MCF 10A (cell line): ENCODE measurements around the gene DEPDC1. TPM values are rescaled to one million over a fixed set of nuclear protein-coding genes. Genes with fewer than 3 reads are reported as not detected.

Experiments
- BruUV-seq: library from RNA; stranded (reverse); fragments of 400-500 nt; replicated peaks from 2 replicates; lab custom pipeline; 2021; lab: Mats Ljungman, UMichigan
- CTCF ChIA-PET: fragments of 300-600 bp; sonication (Branson Sonifier 250); formaldehyde crosslinking; extraction: SDS; loops from one replicate; lab custom pipeline; 2021; ENCODE audit warnings: antibody characterized with exemption, inconsistent platforms; lab: Yijun Ruan, JAX
- POLR2A ChIA-PET: fragments of 300-600, 350-650 bp; sonication (Branson Sonifier 250); formaldehyde crosslinking; extraction: SDS; loops from one replicate; lab custom pipeline; 2020; ENCODE audit warnings: antibody characterized with exemption, inconsistent platforms; lab: Yijun Ruan, JAX
- DNase-seq: peaks from one replicate; pipeline ENCODE4 v3.0.0-alpha.2; 2018; ENCODE audit not compliant: unreplicated experiment
- H3K27ac Mint-ChIP-seq: one replicate; pipeline ENCODE4 v1.8.0; 2022; ENCODE audit warnings: mild to moderate bottlenecking, low read depth, mixed read lengths; ENCODE audit not compliant: unreplicated experiment
- H3K27me3 Mint-ChIP-seq: one replicate; pipeline ENCODE4 v1.8.0; 2022; ENCODE audit warnings: mixed read lengths; ENCODE audit not compliant: insufficient read depth, unreplicated experiment
- H3K36me3 Mint-ChIP-seq: one replicate; pipeline ENCODE4 v1.8.0; 2022; ENCODE audit warnings: mild to moderate bottlenecking, moderate library complexity, mixed read lengths; ENCODE audit not compliant: insufficient read depth, unreplicated experiment
- H3K4me1 Mint-ChIP-seq: one replicate; pipeline ENCODE4 v1.8.0; 2022; ENCODE audit warnings: mixed read lengths; ENCODE audit not compliant: insufficient read depth, unreplicated experiment
- H3K4me3 Mint-ChIP-seq: one replicate; pipeline ENCODE4 v1.8.0; 2022; ENCODE audit warnings: mild to moderate bottlenecking, moderate library complexity, mixed read lengths; ENCODE audit not compliant: unreplicated experiment
- H3K9me3 Mint-ChIP-seq: one replicate; pipeline ENCODE4 v1.8.0; 2022; ENCODE audit warnings: mixed read lengths; ENCODE audit not compliant: unreplicated experiment
- CTCF ChIP-seq: fragments of 200-600 bp; IDR thresholded peaks from one replicate; pipeline ENCODE4 v1.8.0; 2022; ENCODE audit warnings: antibody characterized with exemption, mild to moderate bottlenecking; ENCODE audit not compliant: unreplicated experiment
- intact Hi-C: fragments of 100-400 bp; cut with micrococcal nuclease; formaldehyde crosslinking; loops from 2 replicates; pipeline ENCODE4 v1.14.1; 2022
- total RNA-seq: library from RNA; stranded (reverse); gene quantifications from 2 replicates; pipeline ENCODE4 v1.2.3, GENCODE V29; 2022

DEPDC1 gene
- total RNA-seq, 1 experiment from 2014 or later: 26.8 TPM

- ChIA-PET CTCF (interaction anchor here (0.6 to 5.8 kb wide), 29 partner anchors 9 to 1276 kb away, joined by 3 to 63 read pairs (median 3); no protein-coding TSS in a partner anchor), POLR2A (interaction anchor here (0.6 to 1.0 kb wide), 2 partner anchors 12 to 120 kb away, joined by 3 read pairs; no protein-coding TSS in a partner anchor)
- intact Hi-C loops: loop anchor here (1.0 kb wide), 2 partner anchors 120 to 1267 kb away; no protein-coding TSS in a partner anchor
- Mint-ChIP-seq H3K27me3 (no peaks in the 10 kb centered on the region), H3K27ac (no peak overlapping the region), H3K9me3 (no peaks in the 10 kb centered on the region), H3K36me3 (peaks cover 16% of the 10 kb centered on the region), H3K4me3 (no peak overlapping the region), H3K4me1 (no peaks in the 10 kb centered on the region)
- BruUV-seq: no TSS peak
- TF ChIP-seq CTCF: peak; percentile 65
- peak; percentile 23 for DNase-seq
These were observed 26.4 kb downstream of the DEPDC1 start for GRCh38 chr1:68470388-68470970.

- CTCF ChIA-PET: interaction anchor here (1.8 kb wide), 1 partner anchor 21 kb away, joined by 11 read pairs; no protein-coding TSS in a partner anchor
- no peak for TF ChIP-seq CTCF
- intact Hi-C loops: no loop called here
- no peaks in the 10 kb centered on the region for H3K27me3 Mint-ChIP-seq
- H3K36me3 Mint-ChIP-seq: peaks cover 11% of the 10 kb centered on the region
- H3K9me3 Mint-ChIP-seq: peaks cover 8% of the 10 kb centered on the region
- POLR2A ChIA-PET: no interaction called here
- no peaks in the 10 kb centered on the region for H3K4me1 Mint-ChIP-seq
- no peak for DNase-seq
- BruUV-seq: no TSS peak
- no peak overlapping the region for H3K27ac Mint-ChIP-seq
- H3K4me3 Mint-ChIP-seq: no peak overlapping the region
These were observed 32.0 kb downstream of the DEPDC1 start for GRCh38 chr1:68464891-68465290.

GRCh38 chr1:68460935-68461334, 35.9 kb downstream of the DEPDC1 start:
- intact Hi-C loops: no loop called here
- Mint-ChIP-seq H3K9me3 (peaks cover 8% of the 10 kb centered on the region), H3K27ac (no peak overlapping the region), H3K27me3 (no peaks in the 10 kb centered on the region), H3K4me3 (no peak overlapping the region), H3K36me3 (peaks cover 11% of the 10 kb centered on the region), H3K4me1 (no peaks in the 10 kb centered on the region)
- no peak for DNase-seq
- ChIA-PET CTCF (interaction anchor here (0.6 to 2.4 kb wide), 5 partner anchors 9 to 1277 kb away, joined by 3 to 11 read pairs (median 4); no protein-coding TSS in a partner anchor), POLR2A (no interaction called here)
- BruUV-seq: no TSS peak
- TF ChIP-seq CTCF: no peak

GRCh38 chr1:68459796-68460195, 37.1 kb downstream of the DEPDC1 start:
- intact Hi-C loops: no loop called here

More at GRCh38 chr1:68459796-68460195, 37.1 kb downstream of the DEPDC1 start:
- no peak for DNase-seq
- ChIA-PET POLR2A (no interaction called here), CTCF (interaction anchor here (0.9 to 2.4 kb wide), 2 partner anchors 10 to 93 kb away, joined by 3 to 11 read pairs; no protein-coding TSS in a partner anchor)
- Mint-ChIP-seq H3K27ac (no peak overlapping the region), H3K27me3 (no peaks in the 10 kb centered on the region), H3K36me3 (peaks cover 8% of the 10 kb centered on the region), H3K4me1 (no peaks in the 10 kb centered on the region), H3K9me3 (peaks cover 8% of the 10 kb centered on the region), H3K4me3 (no peak overlapping the region)
- TF ChIP-seq CTCF: no peak
- no TSS peak for BruUV-seq
